ENCODE results near the gene MMP14.
A peak's percentile ranks its signal among the peaks of the same experiment; 100 is the strongest.

The MMP14 gene

GRCh38 chr14:22829661-22830442 lies 6.5 kb upstream of the MMP14 start, which contains the start of gene MRPL52:
MRPL52 (plus strand) TSS chr14:22829887; CDS start chr14:22829913, 26 bp downstream.
- H3K27ac ChIP-seq, result peak within 1 kb of the TSS; percentile 52 to 91 (median 86)
- H3K27me3 ChIP-seq, result peaks cover 0 to 18% (median 11%) of the 10 kb centered on the region in 11 experiments; a peak in 18 of 22 replicates
- H3K4me2 ChIP-seq, result peak within 1 kb of the TSS; percentile 80 to 92 (median 86)
- H3K36me3 ChIP-seq, result peaks cover 21 to 38% (median 33%) of the 10 kb centered on the region in 11 experiments
- peaks cover 25 to 44% (median 34%) of the 10 kb centered on the region in 10 experiments for H3K4me1 ChIP-seq
- no peaks in the 10 kb centered on the region for H3K9me3 ChIP-seq (replicated peaks in 1 of 11)
- H4K20me1 ChIP-seq, result no peaks in the 10 kb centered on the region
- H3K4me3 ChIP-seq, result peak within 1 kb of the TSS; percentile 80 to 95 (median 86)
- no peak for TF ChIP-seq Cebpa-rat (IDR thresholded peaks at IDR 0.05)
- H3K9ac ChIP-seq, result peak within 1 kb of the TSS; percentile 80 to 93 (median 88)

- Histone ChIP-seq H3K27ac (peak overlapping the region; percentile 52 to 91 (median 86); a peak in 19 of 22 replicates), H3K9ac (peak overlapping the region; percentile 80 to 93 (median 88)), H3K27me3 (peaks cover 0 to 24% (median 18%) of the 10 kb centered on the region in 11 experiments; a peak in 18 of 22 replicates), H3K4me1 (peaks cover 19 to 43% (median 27%) of the 10 kb centered on the region in 10 experiments), H4K20me1 (peaks cover 0 to 7% (median 0%) of the 10 kb centered on the region in 11 experiments; a peak in 1 of 22 replicates), H3K9me3 (replicated peaks in 1 of 11) (no peaks in the 10 kb centered on the region), H3K36me3 (peaks cover 23 to 45% (median 40%) of the 10 kb centered on the region in 11 experiments), H3K4me2 (peak overlapping the region; percentile 80 to 92 (median 86)), H3K4me3 (peak overlapping the region; percentile 80 to 95 (median 86))
- TF ChIP-seq Cebpa-rat (IDR thresholded peaks at IDR 0.05), result no peak
These were observed 5.9 kb upstream of the MMP14 start for GRCh38 chr14:22830443-22831010.

- peaks cover 23 to 61% (median 42%) of the 10 kb centered on the region in 11 experiments for H3K36me3 ChIP-seq
- peaks cover 0 to 68% (median 60%) of the 10 kb centered on the region in 11 experiments; a peak in 19 of 22 replicates for H3K27me3 ChIP-seq
- no peaks in the 10 kb centered on the region for H3K9me3 ChIP-seq (replicated peaks in 1 of 11)
- peak overlapping the region in 3 of 11 experiments; percentile 9 to 95 (median 92); a peak in 2 of 22 replicates for H3K9ac ChIP-seq
- H3K4me1 ChIP-seq, result peaks cover 40 to 59% (median 49%) of the 10 kb centered on the region in 10 experiments
- no peak overlapping the region for H3K27ac ChIP-seq
- peaks cover 0 to 29% (median 10%) of the 10 kb centered on the region in 11 experiments; a peak in 8 of 22 replicates for H4K20me1 ChIP-seq
- no peak overlapping the region for H3K4me3 ChIP-seq
- peak overlapping the region in 2 of 11 experiments; percentile 98; a peak in 4 of 22 replicates for H3K4me2 ChIP-seq
- no peak for TF ChIP-seq Cebpa-rat (IDR thresholded peaks at IDR 0.05)
These were observed 880 bp upstream of the MMP14 start for GRCh38 chr14:22835505-22835904.

GRCh38 chr14:22837114-22837749 lies 847 bp downstream of the MMP14 start:
- TF ChIP-seq Cebpa-rat (IDR thresholded peaks at IDR 0.05), result no peak
- no peaks in the 10 kb centered on the region for H3K9me3 ChIP-seq (replicated peaks in 1 of 11)
- peaks cover 0 to 46% (median 10%) of the 10 kb centered on the region in 11 experiments; a peak in 8 of 22 replicates for H4K20me1 ChIP-seq
- H3K4me2 ChIP-seq, result peak overlapping the region; percentile 75 to 98 (median 84)
- H3K9ac ChIP-seq, result peak overlapping the region; percentile 66 to 95 (median 75)
- peaks cover 30 to 60% (median 42%) of the 10 kb centered on the region in 10 experiments for H3K4me1 ChIP-seq
- peaks cover 30 to 66% (median 33%) of the 10 kb centered on the region in 11 experiments for H3K36me3 ChIP-seq
- peak overlapping the region; percentile 53 to 97 (median 64) for H3K4me3 ChIP-seq
- peaks cover 0 to 68% (median 60%) of the 10 kb centered on the region in 11 experiments; a peak in 19 of 22 replicates for H3K27me3 ChIP-seq
- peak overlapping the region; percentile 38 to 89 (median 66) for H3K27ac ChIP-seq

GRCh38 chr14:22837750-22838538 lies 1.6 kb downstream of the MMP14 start:
- Histone ChIP-seq H3K27ac (peak overlapping the region; percentile 38 to 89 (median 66); a peak in 21 of 22 replicates), H3K36me3 (peaks cover 27 to 67% (median 29%) of the 10 kb centered on the region in 11 experiments), H3K27me3 (peaks cover 0 to 68% (median 60%) of the 10 kb centered on the region in 11 experiments; a peak in 19 of 22 replicates), H3K4me3 (peak overlapping the region; percentile 53 to 97 (median 64)), H3K9ac (peak overlapping the region; percentile 66 to 95 (median 75)), H4K20me1 (peaks cover 0 to 53% (median 10%) of the 10 kb centered on the region in 11 experiments; a peak in 8 of 22 replicates), H3K4me2 (peak overlapping the region; percentile 75 to 98 (median 84)), H3K9me3 (replicated peaks in 1 of 11) (no peaks in the 10 kb centered on the region), H3K4me1 (peaks cover 30 to 67% (median 43%) of the 10 kb centered on the region in 10 experiments)
- no peak for TF ChIP-seq Cebpa-rat (IDR thresholded peaks at IDR 0.05)

GRCh38 chr14:22838631-22839041 lies 2.3 kb downstream of the MMP14 start:
- Histone ChIP-seq H3K4me2 (peak overlapping the region; percentile 75 to 98 (median 84)), H3K27ac (peak overlapping the region in 7 of 11 experiments; percentile 16 to 89 (median 79); a peak in 10 of 22 replicates), H3K9me3 (replicated peaks in 1 of 11) (no peaks in the 10 kb centered on the region), H3K36me3 (peaks cover 20 to 67% (median 22%) of the 10 kb centered on the region in 11 experiments), H3K4me3 (peak overlapping the region in 9 of 10 experiments; percentile 54 to 97 (median 65); a peak in 16 of 20 replicates), H3K9ac (peak overlapping the region; percentile 3 to 95 (median 73); a peak in 14 of 22 replicates), H3K4me1 (peaks cover 30 to 74% (median 43%) of the 10 kb centered on the region in 10 experiments), H3K27me3 (peaks cover 0 to 66% (median 60%) of the 10 kb centered on the region in 11 experiments; a peak in 19 of 22 replicates), H4K20me1 (peaks cover 0 to 60% (median 10%) of the 10 kb centered on the region in 11 experiments; a peak in 8 of 22 replicates)
- TF ChIP-seq Cebpa-rat (IDR thresholded peaks at IDR 0.05), result no peak

- Histone ChIP-seq H3K9me3 (replicated peaks in 1 of 11) (no peaks in the 10 kb centered on the region), H3K36me3 (peaks cover 14 to 67% (median 17%) of the 10 kb centered on the region in 11 experiments), H3K27me3 (peaks cover 0 to 60% (median 55%) of the 10 kb centered on the region in 11 experiments; a peak in 19 of 22 replicates), H3K4me3 (peak overlapping the region in 6 of 10 experiments; percentile 61 to 97 (median 86); a peak in 10 of 20 replicates), H3K4me2 (peak overlapping the region; percentile 75 to 98 (median 84)), H3K27ac (peak overlapping the region in 6 of 11 experiments; percentile 16 to 89 (median 72); a peak in 8 of 22 replicates), H3K4me1 (peaks cover 33 to 81% (median 44%) of the 10 kb centered on the region in 10 experiments), H4K20me1 (peaks cover 0 to 65% (median 10%) of the 10 kb centered on the region in 11 experiments; a peak in 8 of 22 replicates), H3K9ac (peak overlapping the region in 9 of 11 experiments; percentile 3 to 95 (median 77); a peak in 10 of 22 replicates)
- TF ChIP-seq Cebpa-rat (IDR thresholded peaks at IDR 0.05), result no peak
These were observed 2.9 kb downstream of the MMP14 start for GRCh38 chr14:22839159-22839779.
